IMR-90 (cell line): ENCODE data around the gene MBD1. TPM values are rescaled to one million over a fixed set of nuclear protein-coding genes. Genes with fewer than 3 reads are reported as not detected.

Experiments used
- ATAC-seq: fragments of 200-7000 bp; cut with Tn5 transposase; 2 replicates; pipeline ENCODE4 v1.9.1; 2020; ENCODE audit warnings: low read depth, mild to moderate bottlenecking, moderate library complexity
- BruUV-seq: library from RNA; stranded (reverse); fragments of 400-500 nt; replicated peaks from 2 replicates; lab custom pipeline; 2021; lab: Mats Ljungman, UMichigan
- CTCF ChIA-PET: fragments of 300-600 bp; formaldehyde crosslinking; extraction: SDS; loops from one replicate; lab custom pipeline; 2021; ENCODE audit warnings: antibody characterized with exemption; lab: Yijun Ruan, JAX
- POLR2A ChIA-PET: fragments of 300-600 bp; sonication (Branson Sonifier 250); formaldehyde crosslinking; loops from one replicate; lab custom pipeline; 2022; ENCODE audit warnings: antibody characterized with exemption; ENCODE audit not compliant: unreplicated experiment; lab: Charles Lee
- DNase-seq: peaks from one replicate; pipeline ENCODE4 v3.0.0; 2013
- H2AFZ ChIP-seq: replicated peaks from 2 replicates; pipeline ENCODE3; 2013; ENCODE audit warnings: low read length, mild to moderate bottlenecking; ENCODE audit not compliant: poor library complexity
- H2AK5ac ChIP-seq: 2 replicates; pipeline ENCODE4 v1.6.1; 2013; ENCODE audit warnings: low read depth, low read length, inconsistent platforms
- H2AK9ac ChIP-seq: replicated peaks from 2 replicates; pipeline ENCODE3; 2013; ENCODE audit warnings: mild to moderate bottlenecking, low read depth, low read length, moderate library complexity; ENCODE audit not compliant: poor library complexity
- H2BK120ac ChIP-seq: 2 replicates; pipeline ENCODE4 v1.6.1; 2013; ENCODE audit warnings: low read depth, low read length, inconsistent platforms
- H2BK15ac ChIP-seq: 3 replicates; pipeline ENCODE4 v1.6.1; 2013; ENCODE audit warnings: low read depth, low read length, inconsistent platforms
- H2BK20ac ChIP-seq: 2 replicates; pipeline ENCODE4 v1.6.1; 2013; ENCODE audit warnings: low read depth, mild to moderate bottlenecking, inconsistent platforms, low read length, moderate library complexity
- H2BK5ac ChIP-seq: 2 replicates; pipeline ENCODE4 v1.6.1; 2013; ENCODE audit warnings: mild to moderate bottlenecking, low read depth, low read length, inconsistent platforms; ENCODE audit not compliant: poor library complexity, severe bottlenecking
- H3K14ac ChIP-seq: replicated peaks from 2 replicates; pipeline ENCODE4 v1.6.1; 2013; ENCODE audit warnings: low read depth, low read length, inconsistent platforms
- H3K18ac ChIP-seq: 2 replicates; pipeline ENCODE4 v1.6.1; 2013; ENCODE audit warnings: low read depth, low read length, control low read depth
- H3K23ac ChIP-seq: 2 replicates; pipeline ENCODE4 v1.6.1; 2013; ENCODE audit warnings: low read depth, low read length, inconsistent platforms
- H3K27ac ChIP-seq: 2 replicates; pipeline ENCODE4 v1.5.1; 2013; ENCODE audit warnings: mild to moderate bottlenecking, control low read depth, low read length; ENCODE audit not compliant: insufficient read depth
- H3K27me3 ChIP-seq: 2 replicates; pipeline ENCODE4 v1.6.1; 2013; ENCODE audit warnings: low read length; ENCODE audit not compliant: control insufficient read depth, insufficient read depth
- H3K36me3 ChIP-seq: 2 replicates; pipeline ENCODE4 v1.6.1; 2013; ENCODE audit warnings: low read length, mixed read lengths; ENCODE audit not compliant: control insufficient read depth, insufficient read depth
- H3K4ac ChIP-seq: 2 replicates; pipeline ENCODE4 v1.6.1; 2013; ENCODE audit warnings: low read depth, low read length, inconsistent platforms
- H3K4me1 ChIP-seq: 2 replicates; pipeline ENCODE4 v1.6.1; 2013; ENCODE audit warnings: low read length, mixed read lengths; ENCODE audit not compliant: control insufficient read depth, insufficient read depth
- H3K4me2 ChIP-seq: 2 replicates; pipeline ENCODE4 v1.6.1; 2013; ENCODE audit warnings: low read depth, mild to moderate bottlenecking, control low read depth, low read length, moderate library complexity
- H3K4me3 ChIP-seq: 2 replicates; pipeline ENCODE4 v1.5.1; 2013; ENCODE audit warnings: low read depth, mild to moderate bottlenecking, control low read depth, low read length, moderate library complexity; ENCODE audit not compliant: insufficient read depth
- H3K56ac ChIP-seq: 2 replicates; pipeline ENCODE4 v1.6.1; 2013; ENCODE audit warnings: low read length, inconsistent platforms; ENCODE audit not compliant: insufficient read depth; ENCODE audit errors: extremely low read depth
- H3K79me1 ChIP-seq, 2 experiments: 2 replicates each; pipeline ENCODE4 v1.6.1; 2013; ENCODE audit warnings: low read length in 2 of 2, inconsistent platforms in 1 of 2, low read depth in 1 of 2
- H3K9ac ChIP-seq: 2 replicates; pipeline ENCODE4 v1.6.1; 2013; ENCODE audit warnings: low read depth, low read length, control low read depth
- H3K9me1 ChIP-seq: 2 replicates; pipeline ENCODE4 v1.6.1; 2013; ENCODE audit warnings: low read length, inconsistent platforms; ENCODE audit not compliant: insufficient read depth
- H3K9me3 ChIP-seq: 2 replicates; pipeline ENCODE4 v1.6.1; 2013; ENCODE audit warnings: low read length; ENCODE audit not compliant: control insufficient read depth, insufficient read depth
- H4K20me1 ChIP-seq: 2 replicates; pipeline ENCODE4 v1.6.1; 2013; ENCODE audit warnings: low read length, inconsistent platforms; ENCODE audit not compliant: insufficient read depth
- H4K5ac ChIP-seq: 2 replicates; pipeline ENCODE4 v1.6.1; 2013; ENCODE audit warnings: mild to moderate bottlenecking, low read depth, low read length, control low read depth
- H4K8ac ChIP-seq, 2 experiments: 2 replicates each; pipeline ENCODE4 v1.6.1; 2013; ENCODE audit warnings: low read depth in 2 of 2, low read length in 2 of 2, control low read depth in 1 of 2, inconsistent platforms in 1 of 2
- H4K91ac ChIP-seq: 2 replicates; pipeline ENCODE4 v1.6.1; 2013; ENCODE audit warnings: low read depth, low read length, inconsistent platforms; ENCODE audit not compliant: insufficient read depth
- BHLHE40 ChIP-seq: fragments of 150-350 bp; IDR thresholded peaks from 2 replicates; pipeline ENCODE4 v1.6.1; 2016; ENCODE audit warnings: mild to moderate bottlenecking, low read depth, low read length
- CEBPB ChIP-seq: IDR thresholded peaks from 2 replicates; pipeline ENCODE4 v1.6.1; 2012; ENCODE audit warnings: low read depth, low read length, improper control_type of control experiment
- CHD1 ChIP-seq: IDR thresholded peaks from 2 replicates; pipeline ENCODE4 v1.6.1; 2012; ENCODE audit warnings: low read depth, low read length, improper control_type of control experiment
- FOS ChIP-seq: fragments of 150-350 bp; IDR thresholded peaks from 2 replicates; pipeline ENCODE4 v1.6.1; 2016; ENCODE audit warnings: low read depth, low read length
- MAFK ChIP-seq: IDR thresholded peaks from 2 replicates; pipeline ENCODE4 v1.6.1; 2012; ENCODE audit warnings: low read depth, low read length, improper control_type of control experiment
- MAZ ChIP-seq: IDR thresholded peaks from 2 replicates; pipeline ENCODE4 v1.6.1; 2012; ENCODE audit warnings: low read depth, mild to moderate bottlenecking, low read length, improper control_type of control experiment, moderate library complexity, borderline replicate concordance
- MXI1 ChIP-seq: IDR thresholded peaks from 2 replicates; pipeline ENCODE4 v1.6.1; 2012; ENCODE audit warnings: low read depth, mild to moderate bottlenecking, low read length, moderate library complexity, borderline replicate concordance
- NFE2L2 ChIP-seq: fragments of 150-350 bp; IDR thresholded peaks from 2 replicates; pipeline ENCODE4 v1.6.1; 2016; ENCODE audit warnings: low read depth, mild to moderate bottlenecking, low read length
- POLR2A ChIP-seq: IDR thresholded peaks from 2 replicates; pipeline ENCODE4 v1.6.1; 2012; ENCODE audit warnings: mild to moderate bottlenecking, low read depth, low read length
- RAD21 ChIP-seq: IDR thresholded peaks from 2 replicates; pipeline ENCODE4 v1.6.1; 2012; ENCODE audit warnings: low read length, improper control_type of control experiment
- RCOR1 ChIP-seq: IDR thresholded peaks from 2 replicates; pipeline ENCODE4 v1.6.1; 2012; ENCODE audit warnings: mild to moderate bottlenecking, low read length, improper control_type of control experiment; ENCODE audit not compliant: insufficient replicate concordance
- RFX5 ChIP-seq: IDR thresholded peaks from 2 replicates; pipeline ENCODE4 v1.8.0; 2012; ENCODE audit warnings: low read depth, mild to moderate bottlenecking, low read length, moderate library complexity
- SMC3 ChIP-seq: fragments of 150-350 bp; IDR thresholded peaks from 2 replicates; pipeline ENCODE4 v1.6.1; 2016; ENCODE audit warnings: low read depth, mild to moderate bottlenecking, antibody characterized with exemption, low read length, moderate library complexity
- USF2 ChIP-seq: fragments of 150-350 bp; IDR thresholded peaks from 2 replicates; pipeline ENCODE4 v1.6.1; 2017; ENCODE audit warnings: mild to moderate bottlenecking, antibody characterized with exemption, low read length, low read depth
- WGBS, 2 experiments: methylation state at CpG; one replicate each; pipeline versions ENCODE4 v1.1.5 to v1.1.7; 2013; ENCODE audit warnings: missing lambda C conversion rate in 2 of 2; ENCODE audit not compliant: insufficient read length in 1 of 2; ENCODE audit errors: extremely low coverage in 2 of 2; 5-methylcytosine and 5-hydroxymethylcytosine counted together
- dilution Hi-C: fragments of 300-500 bp; cut with HindIII; formaldehyde crosslinking; loops from one replicate; pipeline ENCODE4 v1.14.3; 2018; ENCODE audit warnings: low sequenced_read_pairs; ENCODE audit not compliant: unreplicated experiment
- in situ Hi-C: fragments of 300-500 bp; cut with MboI; formaldehyde crosslinking; loops from 3 replicates; pipeline ENCODE4 v1.14.3; 2019; ENCODE audit warnings: low sequenced_read_pairs, inconsistent platforms, mixed read lengths
- intact Hi-C: fragments of 100-400 bp; cut with micrococcal nuclease; formaldehyde crosslinking; loops from 2 replicates; pipeline ENCODE4 v1.10.0; 2022
- polyA plus RNA-seq, 3 experiments: library from polyadenylated mRNA; depleted of rRNA; stranded (reverse); fragments of >200 nt; gene quantifications; 2 replicates each; pipeline ENCODE4 v1.2.3, GENCODE V29; 2012; ENCODE audit warnings: low replicate concordance in 1 of 3
- total RNA-seq: library from RNA; depleted of rRNA; stranded (reverse); fragments of >200 nt; gene quantifications from 2 replicates; pipeline ENCODE4 v1.2.3, GENCODE V29; 2012
- TF ChIP-seq, protein P1 (sequence below): fragments of 150-350 bp; IDR thresholded peaks from 2 replicates; pipeline ENCODE4 v1.6.1; 2016; ENCODE audit warnings: low read depth, mild to moderate bottlenecking, low read length, moderate library complexity, borderline replicate concordance
- TF ChIP-seq, protein P2 (sequence below): conservative IDR thresholded peaks from 2 replicates; pipeline ENCODE4 v1.5.1; 2012; ENCODE audit warnings: mild to moderate bottlenecking, low read depth, low read length, improper control_type of control experiment

The MBD1 gene
- total and polyA plus RNA-seq, 2 of the 4 experiments (the other 2 are of a cell fraction), result 31.7 to 56.5 TPM

DNA sequence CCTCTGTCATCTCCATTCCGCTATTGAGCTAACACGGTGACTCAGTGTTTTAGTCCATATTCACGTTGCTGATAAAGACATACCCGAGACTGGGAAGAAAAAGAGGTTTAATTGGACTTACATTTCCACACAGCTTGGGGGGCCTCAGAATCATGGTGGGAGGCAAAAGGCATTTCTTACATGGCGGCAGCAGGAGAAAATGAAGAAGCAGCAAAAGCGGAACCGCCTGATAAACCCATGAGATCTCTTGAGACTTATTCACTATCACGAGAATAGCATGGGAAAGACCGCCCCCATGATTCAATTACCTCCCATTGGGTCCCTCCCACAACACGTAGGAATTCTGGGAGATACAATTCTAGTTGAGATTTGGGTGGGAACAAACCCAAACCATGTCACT, 28.8 kb upstream of the MBD1 start:
- no peaks in the 10 kb centered on the region for H4K20me1 ChIP-seq
- no peak overlapping the region for H3K4me3 ChIP-seq
- CTCF ChIA-PET, result no interaction called here
- H3K27ac ChIP-seq, result no peak overlapping the region
- no peak overlapping the region for H3K9ac ChIP-seq
- TF ChIP-seq FOS (no peak), MXI1 (no peak), SMC3 (no peak), POLR2A (no peak), USF2 (no peak), NFE2L2 (no peak), MAZ (no peak), RFX5 (no peak), RCOR1 (no peak), RAD21 (no peak), CHD1 (no peak), BHLHE40 (no peak), MAFK (no peak), CEBPB (no peak)
- TF ChIP-seq, protein P1, sequence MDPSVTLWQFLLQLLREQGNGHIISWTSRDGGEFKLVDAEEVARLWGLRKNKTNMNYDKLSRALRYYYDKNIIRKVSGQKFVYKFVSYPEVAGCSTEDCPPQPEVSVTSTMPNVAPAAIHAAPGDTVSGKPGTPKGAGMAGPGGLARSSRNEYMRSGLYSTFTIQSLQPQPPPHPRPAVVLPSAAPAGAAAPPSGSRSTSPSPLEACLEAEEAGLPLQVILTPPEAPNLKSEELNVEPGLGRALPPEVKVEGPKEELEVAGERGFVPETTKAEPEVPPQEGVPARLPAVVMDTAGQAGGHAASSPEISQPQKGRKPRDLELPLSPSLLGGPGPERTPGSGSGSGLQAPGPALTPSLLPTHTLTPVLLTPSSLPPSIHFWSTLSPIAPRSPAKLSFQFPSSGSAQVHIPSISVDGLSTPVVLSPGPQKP, result no peak
- TF ChIP-seq, protein P2, sequence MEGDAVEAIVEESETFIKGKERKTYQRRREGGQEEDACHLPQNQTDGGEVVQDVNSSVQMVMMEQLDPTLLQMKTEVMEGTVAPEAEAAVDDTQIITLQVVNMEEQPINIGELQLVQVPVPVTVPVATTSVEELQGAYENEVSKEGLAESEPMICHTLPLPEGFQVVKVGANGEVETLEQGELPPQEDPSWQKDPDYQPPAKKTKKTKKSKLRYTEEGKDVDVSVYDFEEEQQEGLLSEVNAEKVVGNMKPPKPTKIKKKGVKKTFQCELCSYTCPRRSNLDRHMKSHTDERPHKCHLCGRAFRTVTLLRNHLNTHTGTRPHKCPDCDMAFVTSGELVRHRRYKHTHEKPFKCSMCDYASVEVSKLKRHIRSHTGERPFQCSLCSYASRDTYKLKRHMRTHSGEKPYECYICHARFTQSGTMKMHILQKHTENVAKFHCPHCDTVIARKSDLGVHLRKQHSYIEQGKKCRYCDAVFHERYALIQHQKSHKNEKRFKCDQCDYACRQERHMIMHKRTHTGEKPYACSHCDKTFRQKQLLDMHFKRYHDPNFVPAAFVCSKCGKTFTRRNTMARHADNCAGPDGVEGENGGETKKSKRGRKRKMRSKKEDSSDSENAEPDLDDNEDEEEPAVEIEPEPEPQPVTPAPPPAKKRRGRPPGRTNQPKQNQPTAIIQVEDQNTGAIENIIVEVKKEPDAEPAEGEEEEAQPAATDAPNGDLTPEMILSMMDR, result no peak
- H3K36me3 ChIP-seq, result no peaks in the 10 kb centered on the region
- H2AK9ac ChIP-seq, result no peak overlapping the region
- no peak overlapping the region for H3K14ac ChIP-seq
- no peak for ATAC-seq
- H2AK5ac ChIP-seq, result no peak overlapping the region
- no TSS peak for BruUV-seq
- no peak overlapping the region for H4K8ac ChIP-seq
- no peak overlapping the region for H3K18ac ChIP-seq
- peaks cover 3% of the 10 kb centered on the region; the same call in 1 of the 2 replicates for H3K4me1 ChIP-seq
- intact Hi-C loops (no loop called here), in situ Hi-C loops (no loop called here), dilution Hi-C loops (no loop called here)
- H2BK15ac ChIP-seq, result no peak overlapping the region
- H2BK120ac ChIP-seq, result no peak overlapping the region
- POLR2A ChIA-PET, result no interaction called here
- H3K4me2 ChIP-seq, result no peak overlapping the region
- H3K27me3 ChIP-seq, result no peaks in the 10 kb centered on the region
- H2BK5ac ChIP-seq, result no peak overlapping the region
- H4K91ac ChIP-seq, result no peak overlapping the region
- H3K4ac ChIP-seq, result no peak overlapping the region
- H3K23ac ChIP-seq, result no peak overlapping the region
- H2BK20ac ChIP-seq, result no peak overlapping the region
- H4K5ac ChIP-seq, result no peak overlapping the region
- no peak for DNase-seq
- WGBS, 2 experiments, result no CpG with 5 or more reads among the region's 10 CpGs
- H3K9me1 ChIP-seq, result 0 out of 2 replicates have a peak, but pooled peaks cover 3% of the 10 kb centered on the region
- no peaks in the 10 kb centered on the region; a peak in 1 of 4 replicates for H3K79me1 ChIP-seq
- H3K56ac ChIP-seq, result no peak overlapping the region
- no peak overlapping the region for H2AFZ ChIP-seq
- no peaks in the 10 kb centered on the region for H3K9me3 ChIP-seq
